GM19240 (cell line): ENCODE results near the gene LY9.

ENCODE experiments used
- DNase-seq: peaks from one replicate; pipeline ENCODE4 v3.0.0; 2011; ENCODE audit warnings: low spot score; ENCODE audit not compliant: insufficient read length

Gene LY9, protein sequence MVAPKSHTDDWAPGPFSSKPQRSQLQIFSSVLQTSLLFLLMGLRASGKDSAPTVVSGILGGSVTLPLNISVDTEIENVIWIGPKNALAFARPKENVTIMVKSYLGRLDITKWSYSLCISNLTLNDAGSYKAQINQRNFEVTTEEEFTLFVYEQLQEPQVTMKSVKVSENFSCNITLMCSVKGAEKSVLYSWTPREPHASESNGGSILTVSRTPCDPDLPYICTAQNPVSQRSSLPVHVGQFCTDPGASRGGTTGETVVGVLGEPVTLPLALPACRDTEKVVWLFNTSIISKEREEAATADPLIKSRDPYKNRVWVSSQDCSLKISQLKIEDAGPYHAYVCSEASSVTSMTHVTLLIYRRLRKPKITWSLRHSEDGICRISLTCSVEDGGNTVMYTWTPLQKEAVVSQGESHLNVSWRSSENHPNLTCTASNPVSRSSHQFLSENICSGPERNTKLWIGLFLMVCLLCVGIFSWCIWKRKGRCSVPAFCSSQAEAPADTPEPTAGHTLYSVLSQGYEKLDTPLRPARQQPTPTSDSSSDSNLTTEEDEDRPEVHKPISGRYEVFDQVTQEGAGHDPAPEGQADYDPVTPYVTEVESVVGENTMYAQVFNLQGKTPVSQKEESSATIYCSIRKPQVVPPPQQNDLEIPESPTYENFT

GRCh38 chr1:160795951-160796383 is at the start of gene LY9:
LY9 (plus strand) TSS chr1:160796174; CDS start chr1:160796188, 14 bp downstream.
- DNase-seq = peak; percentile 64

- DNase-seq = no peak
These were observed 49.0 kb upstream of the LY9 start for GRCh38 chr1:160746836-160747500.

GRCh38 chr1:160747717-160748116 is 48.3 kb upstream of the LY9 start:
- DNase-seq = no peak

DNA sequence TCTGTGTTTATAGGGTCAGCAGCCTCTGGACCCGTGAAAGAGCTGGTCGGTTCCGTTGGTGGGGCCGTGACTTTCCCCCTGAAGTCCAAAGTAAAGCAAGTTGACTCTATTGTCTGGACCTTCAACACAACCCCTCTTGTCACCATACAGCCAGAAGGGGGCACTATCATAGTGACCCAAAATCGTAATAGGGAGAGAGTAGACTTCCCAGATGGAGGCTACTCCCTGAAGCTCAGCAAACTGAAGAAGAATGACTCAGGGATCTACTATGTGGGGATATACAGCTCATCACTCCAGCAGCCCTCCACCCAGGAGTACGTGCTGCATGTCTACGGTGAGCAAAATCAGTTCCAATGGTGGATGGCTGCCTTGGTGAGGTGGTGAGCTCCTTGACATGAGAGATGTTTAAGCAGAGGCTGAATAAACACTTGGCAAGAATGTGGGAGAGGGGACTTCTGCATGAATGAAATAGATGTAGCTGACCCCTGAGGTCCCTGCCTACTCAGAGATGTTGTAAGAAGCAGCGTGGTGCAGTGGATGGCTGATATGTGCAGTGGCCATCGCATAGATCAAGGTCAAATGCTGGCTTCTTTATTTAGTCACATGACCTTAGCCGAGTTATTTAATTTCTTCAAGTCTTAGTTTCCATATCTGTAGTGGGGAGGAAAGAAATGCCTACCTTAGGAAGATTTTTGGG is 47.6 kb upstream of the LY9 start:
- no peak for DNase-seq

GRCh38 chr1:160748878-160749269 is 47.1 kb upstream of the LY9 start:
- DNase-seq = no peak

DNA sequence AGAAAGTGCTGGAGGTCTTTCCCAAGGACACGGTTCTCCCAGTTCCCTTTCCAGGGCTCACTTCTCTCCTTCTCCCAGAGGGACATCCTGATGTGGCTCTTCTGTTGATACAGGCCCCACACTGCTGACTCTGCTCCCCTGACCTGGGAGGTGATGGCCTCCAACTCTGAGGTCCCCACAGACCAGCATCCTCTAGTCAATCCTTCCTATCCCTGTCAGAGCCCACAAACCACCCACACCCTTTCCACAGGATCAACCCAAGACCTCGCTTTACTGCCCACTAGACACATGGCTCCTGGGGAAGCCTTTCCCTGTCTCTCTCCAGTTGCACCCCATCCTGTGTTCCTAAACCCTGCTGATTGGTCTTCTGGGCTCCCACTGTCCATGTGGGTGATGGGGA is 45.4 kb upstream of the LY9 start:
- no peak for DNase-seq

- DNase-seq = no peak
These were observed 43.6 kb upstream of the LY9 start for GRCh38 chr1:160752406-160752805.

GRCh38 chr1:160752924-160753323 is 43.0 kb upstream of the LY9 start:
- DNase-seq = no peak

GRCh38 chr1:160753594-160753993 is 42.4 kb upstream of the LY9 start:
- no peak for DNase-seq

DNA sequence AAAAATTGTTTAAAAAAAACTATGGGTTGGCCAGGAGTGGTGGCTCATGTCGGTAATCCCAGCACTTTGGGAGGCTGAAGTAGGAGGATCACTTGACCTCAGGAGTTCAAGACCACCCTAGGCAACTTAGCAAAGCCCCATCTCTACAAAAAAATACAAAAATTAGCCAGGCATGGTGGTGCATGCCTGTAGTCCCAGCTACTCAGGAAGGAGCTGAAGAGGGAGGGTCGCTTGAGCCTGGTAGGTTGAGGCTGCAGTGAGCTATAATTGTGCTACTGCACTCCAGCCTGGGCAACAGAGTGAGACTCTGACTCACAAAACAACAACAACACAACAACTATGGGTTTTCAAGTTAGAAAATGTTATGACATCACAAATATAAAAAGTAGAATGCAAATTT is 40.5 kb upstream of the LY9 start:
- DNase-seq = no peak

GRCh38 chr1:160755911-160756848 is 39.8 kb upstream of the LY9 start:
- no peak for DNase-seq

GRCh38 chr1:160756849-160757201 is 39.1 kb upstream of the LY9 start:
- no peak for DNase-seq

GRCh38 chr1:160758521-160758920 is 37.5 kb upstream of the LY9 start:
- no peak for DNase-seq

DNA sequence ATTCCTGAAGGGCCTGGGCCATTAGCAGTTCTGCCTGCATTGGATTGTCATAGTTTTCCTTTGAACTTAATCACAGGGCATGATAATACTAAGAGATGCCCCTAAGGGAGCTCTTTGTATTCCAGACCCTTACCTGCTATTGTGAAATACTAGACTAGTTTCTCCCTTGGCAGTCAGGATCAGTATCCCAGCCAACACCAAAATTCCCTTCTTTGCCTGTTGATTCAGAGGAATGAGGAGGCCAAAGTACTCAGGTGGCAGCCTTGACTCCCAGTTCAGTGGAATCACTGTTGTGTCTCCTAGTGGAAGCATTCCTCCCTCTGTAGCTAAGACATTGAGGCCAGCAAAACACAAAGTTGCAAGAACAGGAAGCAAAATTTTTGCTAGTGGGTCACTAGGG is 36.2 kb upstream of the LY9 start:
- no peak for DNase-seq

- no peak for DNase-seq
These were observed 34.9 kb upstream of the LY9 start for GRCh38 chr1:160761046-160761445.

DNA sequence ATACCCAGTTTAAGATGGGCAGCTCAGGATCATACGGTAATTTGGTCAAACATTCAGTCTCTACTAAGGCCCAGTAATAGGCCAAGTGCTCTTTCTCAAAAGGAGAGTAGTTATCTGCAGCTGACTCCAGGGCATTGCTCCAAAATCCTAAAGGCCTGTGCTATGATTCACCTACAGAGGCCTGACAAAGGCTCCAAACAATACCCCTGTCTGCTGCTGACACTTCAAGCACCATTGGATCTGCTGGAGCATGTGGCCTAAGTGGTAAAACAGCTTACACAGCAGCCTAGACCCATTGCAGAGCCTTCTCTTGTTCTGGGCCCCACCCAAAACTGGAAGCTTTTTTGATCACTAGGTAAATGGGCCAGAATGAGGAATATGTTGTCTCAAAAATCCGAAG is 34.1 kb upstream of the LY9 start:
- DNase-seq = no peak

GRCh38 chr1:160763993-160764392 is 32.0 kb upstream of the LY9 start:
- DNase-seq = no peak

- no peak for DNase-seq
These were observed 28.3 kb upstream of the LY9 start for GRCh38 chr1:160767395-160768294.

DNA sequence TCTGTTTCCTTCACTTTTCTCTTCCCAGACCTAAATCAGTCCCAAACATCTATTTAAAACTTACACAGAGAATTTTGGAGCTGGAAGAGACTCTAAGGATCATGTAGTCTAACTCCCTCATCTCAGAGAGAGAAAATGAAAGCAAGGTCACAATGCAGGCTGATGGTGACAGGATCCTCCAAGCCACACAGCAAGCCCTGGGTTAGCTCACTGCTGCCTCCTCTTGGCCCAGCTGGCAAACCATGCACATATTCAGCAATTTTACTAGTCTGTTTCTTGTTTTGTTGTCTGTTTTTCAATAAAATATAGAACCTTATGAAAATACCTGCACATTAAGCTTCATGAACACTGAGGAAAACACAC is 27.7 kb upstream of the LY9 start:
- peak; percentile 56 for DNase-seq

GRCh38 chr1:160772331-160772730 is 23.6 kb upstream of the LY9 start:
- no peak for DNase-seq
